ENCODE measurements around the gene GGTA1.
"Not testable (repeated sequence)": the region's sequence is repeated elsewhere in the genome, so short reads cannot be mapped to it uniquely, and the experiment has no call there.

GGTA1 gene

DNA sequence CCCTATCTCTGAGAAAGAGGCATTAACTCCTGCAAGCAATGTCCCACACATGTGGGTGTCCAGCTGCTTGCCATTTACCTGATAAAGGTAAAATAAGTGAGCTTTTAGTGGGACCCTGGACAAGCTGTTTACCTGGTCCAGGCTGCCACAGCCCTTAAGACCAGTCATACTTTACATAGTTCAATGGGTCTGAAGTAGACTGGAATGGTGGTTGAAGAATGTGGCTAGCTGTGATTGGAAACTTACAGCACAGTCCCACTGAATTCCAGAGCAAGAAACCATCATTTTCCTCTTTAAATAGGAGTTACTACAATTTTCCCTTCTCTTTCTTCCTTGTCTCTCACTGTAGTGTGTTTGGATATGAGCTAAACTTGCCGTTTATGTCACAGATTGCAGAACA, 60.6 kb downstream of the GGTA1 start:
- H3K27ac ChIP-seq, result no peak overlapping the region
- no peak overlapping the region for H3K4me3 ChIP-seq (IDR thresholded peaks at IDR 0.05; ENCODE audit: insufficient read depth, low read depth, low read length)
- no peaks in the 10 kb centered on the region for H3K36me3 ChIP-seq (ENCODE audit: insufficient read depth)
- no peak overlapping the region for H3K9ac ChIP-seq
- no peak overlapping the region for H3K4me2 ChIP-seq
- TF ChIP-seq, protein P1, sequence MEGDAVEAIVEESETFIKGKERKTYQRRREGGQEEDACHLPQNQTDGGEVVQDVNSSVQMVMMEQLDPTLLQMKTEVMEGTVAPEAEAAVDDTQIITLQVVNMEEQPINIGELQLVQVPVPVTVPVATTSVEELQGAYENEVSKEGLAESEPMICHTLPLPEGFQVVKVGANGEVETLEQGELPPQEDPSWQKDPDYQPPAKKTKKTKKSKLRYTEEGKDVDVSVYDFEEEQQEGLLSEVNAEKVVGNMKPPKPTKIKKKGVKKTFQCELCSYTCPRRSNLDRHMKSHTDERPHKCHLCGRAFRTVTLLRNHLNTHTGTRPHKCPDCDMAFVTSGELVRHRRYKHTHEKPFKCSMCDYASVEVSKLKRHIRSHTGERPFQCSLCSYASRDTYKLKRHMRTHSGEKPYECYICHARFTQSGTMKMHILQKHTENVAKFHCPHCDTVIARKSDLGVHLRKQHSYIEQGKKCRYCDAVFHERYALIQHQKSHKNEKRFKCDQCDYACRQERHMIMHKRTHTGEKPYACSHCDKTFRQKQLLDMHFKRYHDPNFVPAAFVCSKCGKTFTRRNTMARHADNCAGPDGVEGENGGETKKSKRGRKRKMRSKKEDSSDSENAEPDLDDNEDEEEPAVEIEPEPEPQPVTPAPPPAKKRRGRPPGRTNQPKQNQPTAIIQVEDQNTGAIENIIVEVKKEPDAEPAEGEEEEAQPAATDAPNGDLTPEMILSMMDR (conservative IDR thresholded peaks at IDR 0.05; ENCODE audit: low read depth, low read length), result no peak
- no peaks in the 10 kb centered on the region for H3K27me3 ChIP-seq (ENCODE audit: insufficient read depth, low read depth)
- H2AFZ ChIP-seq (ENCODE audit: low read depth), result no peak overlapping the region
- no peaks in the 10 kb centered on the region for H3K79me2 ChIP-seq (ENCODE audit: insufficient read depth, low read depth)
- no peaks in the 10 kb centered on the region for H4K20me1 ChIP-seq (ENCODE audit: insufficient read depth)
- H3K4me1 ChIP-seq (ENCODE audit: low read depth, poor library complexity, severe bottlenecking), result no peaks in the 10 kb centered on the region

DNA sequence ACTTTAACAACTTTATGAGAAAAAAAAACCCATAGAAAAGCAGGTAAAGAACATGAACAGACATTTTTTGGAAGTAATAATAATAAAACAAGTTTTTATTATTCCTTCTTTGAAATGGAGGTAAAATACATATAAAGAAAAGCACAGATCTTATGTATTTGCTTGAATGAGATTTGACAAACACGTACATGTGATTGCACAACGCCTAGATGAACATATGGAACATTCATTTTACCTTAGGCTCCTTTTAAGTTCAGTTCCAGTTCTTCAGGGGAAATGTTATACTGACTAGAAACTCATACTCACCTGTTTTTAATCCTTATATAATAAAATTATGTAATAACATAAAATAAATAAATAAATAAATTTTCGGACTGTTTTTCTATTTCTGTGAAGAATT, 61.8 kb downstream of the GGTA1 start:
- H2AFZ ChIP-seq (ENCODE audit: low read depth), result no peak overlapping the region
- no peaks in the 10 kb centered on the region for H4K20me1 ChIP-seq (ENCODE audit: insufficient read depth)
- H3K4me2 ChIP-seq, result no peak overlapping the region
- no peaks in the 10 kb centered on the region for H3K4me1 ChIP-seq (ENCODE audit: low read depth, poor library complexity, severe bottlenecking)
- no peak overlapping the region for H3K4me3 ChIP-seq (IDR thresholded peaks at IDR 0.05; ENCODE audit: insufficient read depth, low read depth, low read length)
- no peak overlapping the region for H3K9ac ChIP-seq
- TF ChIP-seq, protein P1 (conservative IDR thresholded peaks at IDR 0.05; ENCODE audit: low read depth, low read length), result no peak
- no peak overlapping the region for H3K27ac ChIP-seq
- no peaks in the 10 kb centered on the region for H3K79me2 ChIP-seq (ENCODE audit: insufficient read depth, low read depth)
- H3K27me3 ChIP-seq (ENCODE audit: insufficient read depth, low read depth), result no peaks in the 10 kb centered on the region
- no peaks in the 10 kb centered on the region for H3K36me3 ChIP-seq (ENCODE audit: insufficient read depth)

DNA sequence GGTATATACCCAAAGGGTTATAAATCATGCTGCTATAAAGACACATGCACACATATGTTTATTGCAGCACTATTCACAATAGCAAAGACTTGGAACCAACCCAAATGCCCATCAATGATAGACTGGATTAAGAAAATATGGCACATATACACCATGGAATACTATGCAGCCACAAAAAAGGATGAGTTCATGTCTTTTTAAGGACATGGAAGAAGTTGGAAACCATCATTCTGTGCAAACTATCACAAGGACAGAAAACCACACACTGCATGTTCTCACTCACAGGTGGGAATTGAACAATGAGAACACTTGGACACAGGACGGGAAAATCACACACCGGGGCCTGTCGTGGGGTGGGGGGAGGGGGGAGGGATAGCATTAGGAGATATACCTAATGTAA, 62.6 kb downstream of the GGTA1 start:
- H3K9ac ChIP-seq; H3K36me3 ChIP-seq (ENCODE audit: insufficient read depth); H3K27me3 ChIP-seq (ENCODE audit: insufficient read depth, low read depth): not testable (repeated sequence)

DNA sequence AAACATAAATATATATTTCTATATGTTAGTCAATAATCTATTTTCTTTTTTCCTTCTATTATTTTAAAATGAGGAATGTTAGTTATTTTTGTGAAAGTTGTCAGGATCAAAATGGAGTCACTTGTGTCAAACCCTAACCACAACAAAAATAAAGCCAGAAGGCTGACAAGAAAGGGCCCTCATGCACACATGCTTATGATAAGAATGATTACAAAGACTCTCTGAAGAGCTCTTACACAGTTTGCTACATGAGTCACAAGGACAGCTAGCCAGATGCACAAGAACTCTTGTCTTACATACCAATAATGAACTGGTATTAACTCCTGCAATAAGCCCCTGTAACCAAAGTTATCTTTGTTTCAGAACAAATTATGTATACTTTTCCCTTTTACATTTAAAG, 64.7 kb downstream of the GGTA1 start:
- Histone ChIP-seq H3K36me3 (ENCODE audit: insufficient read depth) (no peaks in the 10 kb centered on the region), H3K27ac (no peak overlapping the region), H2AFZ (ENCODE audit: low read depth) (no peak overlapping the region), H3K4me1 (ENCODE audit: low read depth, poor library complexity, severe bottlenecking) (no peaks in the 10 kb centered on the region), H3K4me2 (no peak overlapping the region), H3K9ac (no peak overlapping the region), H3K79me2 (ENCODE audit: insufficient read depth, low read depth) (no peaks in the 10 kb centered on the region), H4K20me1 (ENCODE audit: insufficient read depth) (no peaks in the 10 kb centered on the region), H3K27me3 (ENCODE audit: insufficient read depth, low read depth) (no peaks in the 10 kb centered on the region), H3K4me3 (IDR thresholded peaks at IDR 0.05; ENCODE audit: insufficient read depth, low read depth, low read length) (no peak overlapping the region)
- TF ChIP-seq, protein P1 (conservative IDR thresholded peaks at IDR 0.05; ENCODE audit: low read depth, low read length), result no peak

More for the DNA sequence above, 62.6 kb downstream of the GGTA1 start:
- H3K4me3 ChIP-seq (IDR thresholded peaks at IDR 0.05; ENCODE audit: insufficient read depth, low read depth, low read length); H3K27ac ChIP-seq; H3K4me2 ChIP-seq; H2AFZ ChIP-seq (ENCODE audit: low read depth); H4K20me1 ChIP-seq (ENCODE audit: insufficient read depth); H3K4me1 ChIP-seq (ENCODE audit: low read depth, poor library complexity, severe bottlenecking); H3K79me2 ChIP-seq (ENCODE audit: insufficient read depth, low read depth): not testable (repeated sequence)

DNA sequence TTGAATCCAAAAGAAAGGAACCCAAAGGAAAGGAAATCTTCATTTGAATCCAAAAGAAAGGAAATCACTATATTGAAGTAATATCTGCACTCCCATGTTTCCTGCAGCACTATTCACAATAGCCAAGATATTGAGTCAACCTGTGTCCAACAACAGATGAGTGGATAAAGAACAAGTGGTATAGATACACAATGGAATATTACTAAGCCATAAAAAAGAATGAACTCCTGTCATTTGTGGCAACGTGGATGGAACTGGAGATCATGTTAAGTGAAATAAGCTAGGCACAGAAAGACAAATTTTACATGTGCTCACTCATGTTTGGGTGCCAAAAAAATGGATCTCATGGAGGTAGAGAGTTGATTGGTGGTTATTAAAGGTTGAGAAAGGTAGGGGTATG, 71.7 kb downstream of the GGTA1 start:
- no peaks in the 10 kb centered on the region for H3K4me1 ChIP-seq (ENCODE audit: low read depth, poor library complexity, severe bottlenecking)
- no peaks in the 10 kb centered on the region for H4K20me1 ChIP-seq (ENCODE audit: insufficient read depth)
- H2AFZ ChIP-seq (ENCODE audit: low read depth), result no peak overlapping the region
- H3K4me2 ChIP-seq, result no peak overlapping the region
- no peak overlapping the region for H3K9ac ChIP-seq
- no peak overlapping the region for H3K4me3 ChIP-seq (IDR thresholded peaks at IDR 0.05; ENCODE audit: insufficient read depth, low read depth, low read length)
- H3K27me3 ChIP-seq (ENCODE audit: insufficient read depth, low read depth), result no peaks in the 10 kb centered on the region
- H3K27ac ChIP-seq, result no peak overlapping the region
- H3K79me2 ChIP-seq (ENCODE audit: insufficient read depth, low read depth), result no peaks in the 10 kb centered on the region
- TF ChIP-seq, protein P1 (conservative IDR thresholded peaks at IDR 0.05; ENCODE audit: low read depth, low read length), result no peak
- no peaks in the 10 kb centered on the region for H3K36me3 ChIP-seq (ENCODE audit: insufficient read depth)

Data from KMS-11 (cell line).